ENCODE measurements around the gene RUNX1. TPM values are rescaled to one million over a fixed set of nuclear protein-coding genes. Genes with fewer than 3 reads are reported as not detected.
A peak's percentile ranks its signal among the peaks of the same experiment; 100 is the strongest.

RUNX1 gene
- polyA plus RNA-seq, 3 donors = 6.2 to 49.7 (median 8.7) TPM

DNA sequence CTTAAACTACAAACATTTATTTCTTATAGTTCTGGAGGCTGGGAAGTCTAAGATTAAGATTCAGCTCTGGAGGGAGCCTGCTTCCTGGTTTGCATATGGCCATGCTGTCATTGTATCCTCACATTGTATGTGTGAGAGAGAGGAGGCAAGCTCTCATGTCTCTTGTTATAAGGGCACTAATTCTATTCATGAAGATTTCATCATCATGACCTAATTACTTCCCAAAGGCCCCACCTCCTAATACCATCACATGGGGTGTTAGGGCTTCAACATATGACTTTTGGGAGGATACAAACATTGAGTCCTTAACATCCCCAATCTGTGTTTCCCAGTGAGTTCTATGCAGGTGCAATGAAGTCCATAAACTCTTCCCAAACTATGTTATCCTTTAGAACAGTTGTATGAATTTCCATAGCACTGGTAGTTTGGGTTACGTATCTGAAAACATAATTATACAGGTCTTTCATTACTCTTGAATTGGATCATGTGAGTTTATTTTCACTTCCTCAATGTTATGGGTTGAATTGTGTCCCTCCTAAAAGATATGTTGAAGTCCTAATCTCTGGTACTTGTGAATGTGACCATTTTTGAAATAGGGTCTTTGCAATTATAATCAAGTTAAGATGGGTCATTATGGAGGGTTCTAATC, 124.2 kb downstream of the RUNX1 start:
- peak overlapping the region in 1 of 2 donors; percentile 81 for H3K27ac ChIP-seq (ENCODE audit: low read depth in 1 of 2, low read length in 2 of 2)
- H3K4me1 ChIP-seq (ENCODE audit: control insufficient read depth in 1 of 2, insufficient read depth in 2 of 2, low read length in 2 of 2) = peaks cover 28 to 43% of the 10 kb centered on the region in 2 donors
- peak overlapping the region; percentile 44 for H3K4me2 ChIP-seq (replicated peaks; ENCODE audit: extremely low read depth, low read length, poor library complexity, severe bottlenecking)
- no peaks in the 10 kb centered on the region for H3K27me3 Mint-ChIP-seq (ENCODE audit: low read depth in 3 of 3)
- H3K27me3 ChIP-seq (ENCODE audit: control insufficient read depth in 2 of 2, insufficient read depth in 2 of 2, low read length in 2 of 2) = no peaks in the 10 kb centered on the region
- intact Hi-C loops (cut with micrococcal nuclease) = no loop called here
- H4K20me1 ChIP-seq (ENCODE audit: insufficient read depth, low read length) = peaks cover 23% of the 10 kb centered on the region
- peak overlapping the region; percentile 88 to 94 (median 93) for H3K27ac Mint-ChIP-seq
- DNase-seq = peak; percentile 68 to 78 (median 75)
- H3K36me3 ChIP-seq (replicated peaks in 1 of 2; ENCODE audit: control insufficient read depth in 1 of 2, insufficient read depth in 2 of 2, low read length in 2 of 2) = no peaks in the 10 kb centered on the region
- peak overlapping the region in 1 of 3 experiments; percentile 36 for H3K4me3 ChIP-seq (replicated peaks in 1 of 3; ENCODE audit: low read depth in 2 of 3, low read length in 3 of 3)
- H3K4me3 Mint-ChIP-seq = peak overlapping the region in 1 of 2 donors; percentile 51
- peaks cover 46% of the 10 kb centered on the region for H3K4me1 Mint-ChIP-seq
- TF ChIP-seq, protein P1, sequence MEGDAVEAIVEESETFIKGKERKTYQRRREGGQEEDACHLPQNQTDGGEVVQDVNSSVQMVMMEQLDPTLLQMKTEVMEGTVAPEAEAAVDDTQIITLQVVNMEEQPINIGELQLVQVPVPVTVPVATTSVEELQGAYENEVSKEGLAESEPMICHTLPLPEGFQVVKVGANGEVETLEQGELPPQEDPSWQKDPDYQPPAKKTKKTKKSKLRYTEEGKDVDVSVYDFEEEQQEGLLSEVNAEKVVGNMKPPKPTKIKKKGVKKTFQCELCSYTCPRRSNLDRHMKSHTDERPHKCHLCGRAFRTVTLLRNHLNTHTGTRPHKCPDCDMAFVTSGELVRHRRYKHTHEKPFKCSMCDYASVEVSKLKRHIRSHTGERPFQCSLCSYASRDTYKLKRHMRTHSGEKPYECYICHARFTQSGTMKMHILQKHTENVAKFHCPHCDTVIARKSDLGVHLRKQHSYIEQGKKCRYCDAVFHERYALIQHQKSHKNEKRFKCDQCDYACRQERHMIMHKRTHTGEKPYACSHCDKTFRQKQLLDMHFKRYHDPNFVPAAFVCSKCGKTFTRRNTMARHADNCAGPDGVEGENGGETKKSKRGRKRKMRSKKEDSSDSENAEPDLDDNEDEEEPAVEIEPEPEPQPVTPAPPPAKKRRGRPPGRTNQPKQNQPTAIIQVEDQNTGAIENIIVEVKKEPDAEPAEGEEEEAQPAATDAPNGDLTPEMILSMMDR (IDR thresholded peaks at IDR 0.05) = no peak
- no peak overlapping the region for H3K9ac ChIP-seq (ENCODE audit: insufficient read depth, low read length, poor library complexity, severe bottlenecking)
- no peaks in the 10 kb centered on the region for H3K9me3 ChIP-seq (replicated peaks in 1 of 2; ENCODE audit: control insufficient read depth in 1 of 2, insufficient read depth in 1 of 2, low read length in 2 of 2)
- H2AFZ ChIP-seq (ENCODE audit: insufficient read depth, low read depth, low read length, poor library complexity, severe bottlenecking) = peak overlapping the region; percentile 43
- peaks cover 0 to 5% (median 0%) of the 10 kb centered on the region in 7 donors for H3K9me3 Mint-ChIP-seq
- H3K79me2 ChIP-seq (ENCODE audit: insufficient read depth, low read length) = peaks cover 89% of the 10 kb centered on the region
- no CpG with 5 or more reads among the region's 1 CpG for WGBS (ENCODE audit: insufficient coverage)
- H3K36me3 Mint-ChIP-seq = peaks cover 19 to 26% of the 10 kb centered on the region in 2 donors

DNA sequence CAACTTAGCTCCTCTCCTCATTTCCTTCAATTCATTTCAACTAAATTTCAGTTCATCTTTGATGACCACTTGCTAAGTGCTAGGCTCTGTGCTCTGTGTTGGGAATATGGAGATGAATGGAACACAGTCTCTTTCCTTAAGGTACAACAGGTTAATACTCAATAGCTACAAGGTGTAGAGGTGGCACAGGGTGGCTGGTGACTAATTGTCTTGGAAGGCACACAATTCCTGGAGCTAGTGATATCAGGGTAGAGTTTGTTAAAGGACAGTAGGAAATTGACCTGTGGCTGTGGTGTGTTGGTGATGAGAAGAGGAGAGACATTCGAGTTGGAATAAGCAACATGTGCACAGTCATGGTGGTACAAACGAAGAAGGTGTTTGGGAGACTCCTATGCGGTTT, 124.9 kb downstream of the RUNX1 start:
- Mint-ChIP-seq H3K36me3 (peaks cover 22 to 28% of the 10 kb centered on the region in 2 donors), H3K4me3 (no peak overlapping the region), H3K9me3 (peaks cover 0 to 5% (median 0%) of the 10 kb centered on the region in 7 donors), H3K27me3 (ENCODE audit: low read depth in 3 of 3) (no peaks in the 10 kb centered on the region), H3K4me1 (peaks cover 52% of the 10 kb centered on the region), H3K27ac (peak overlapping the region; percentile 88 to 94 (median 93))
- H2AFZ ChIP-seq (ENCODE audit: insufficient read depth, low read depth, low read length, poor library complexity, severe bottlenecking) = no peak overlapping the region
- TF ChIP-seq, protein P1 (IDR thresholded peaks at IDR 0.05) = no peak
- H3K4me2 ChIP-seq (replicated peaks; ENCODE audit: extremely low read depth, low read length, poor library complexity, severe bottlenecking) = peak overlapping the region; percentile 44
- intact Hi-C loops (cut with micrococcal nuclease) = no loop called here
- peaks cover 90% of the 10 kb centered on the region for H3K79me2 ChIP-seq (ENCODE audit: insufficient read depth, low read length)
- no peak overlapping the region for H3K4me3 ChIP-seq (replicated peaks in 1 of 3; ENCODE audit: low read depth in 2 of 3, low read length in 3 of 3)
- no peaks in the 10 kb centered on the region for H3K36me3 ChIP-seq (replicated peaks in 1 of 2; ENCODE audit: control insufficient read depth in 1 of 2, insufficient read depth in 2 of 2, low read length in 2 of 2)
- peak overlapping the region; percentile 1 to 81 for H3K27ac ChIP-seq (ENCODE audit: low read depth in 1 of 2, low read length in 2 of 2)
- H3K27me3 ChIP-seq (ENCODE audit: control insufficient read depth in 2 of 2, insufficient read depth in 2 of 2, low read length in 2 of 2) = no peaks in the 10 kb centered on the region
- H3K4me1 ChIP-seq (ENCODE audit: control insufficient read depth in 1 of 2, insufficient read depth in 2 of 2, low read length in 2 of 2) = peaks cover 28 to 43% of the 10 kb centered on the region in 2 donors
- WGBS (ENCODE audit: insufficient coverage) = 100% methylated on average over 3 of the region's 3 CpGs
- DNase-seq = no peak
- peaks cover 23% of the 10 kb centered on the region for H4K20me1 ChIP-seq (ENCODE audit: insufficient read depth, low read length)
- no peak overlapping the region for H3K9ac ChIP-seq (ENCODE audit: insufficient read depth, low read length, poor library complexity, severe bottlenecking)
- no peaks in the 10 kb centered on the region for H3K9me3 ChIP-seq (replicated peaks in 1 of 2; ENCODE audit: control insufficient read depth in 1 of 2, insufficient read depth in 1 of 2, low read length in 2 of 2)
